Diencephalon (tissue), 1 donor: ENCODE data around the gene HTR3D. TPM values are rescaled to one million over a fixed set of nuclear protein-coding genes. Genes with fewer than 3 reads are reported as not detected.

Experiments
- small RNA-seq: library from RNA; depleted of rRNA; stranded (forward); fragments of <200 nt; gene quantifications from one replicate; pipeline ENCODE3, GENCODE V24; 2014
- total RNA-seq: library from RNA; depleted of rRNA; stranded (reverse); fragments of >200 nt; gene quantifications from one replicate; pipeline ENCODE4 v1.2.3, GENCODE V29; 2014

Gene HTR3D, protein sequence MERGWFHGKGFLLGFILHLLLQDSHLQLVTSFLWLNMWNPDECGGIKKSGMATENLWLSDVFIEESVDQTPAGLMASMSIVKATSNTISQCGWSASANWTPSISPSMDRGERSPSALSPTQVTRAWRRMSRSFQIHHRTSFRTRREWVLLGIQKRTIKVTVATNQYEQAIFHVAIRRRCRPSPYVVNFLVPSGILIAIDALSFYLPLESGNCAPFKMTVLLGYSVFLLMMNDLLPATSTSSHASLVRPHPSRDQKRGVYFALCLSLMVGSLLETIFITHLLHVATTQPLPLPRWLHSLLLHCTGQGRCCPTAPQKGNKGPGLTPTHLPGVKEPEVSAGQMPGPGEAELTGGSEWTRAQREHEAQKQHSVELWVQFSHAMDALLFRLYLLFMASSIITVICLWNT
- not detected for total RNA-seq

GRCh38 chr3:184031187-184031792 lies at the start of gene HTR3D:
HTR3D (plus strand) TSS chr3:184031742; CDS start chr3:184031742, 0 bp downstream.

DNA sequence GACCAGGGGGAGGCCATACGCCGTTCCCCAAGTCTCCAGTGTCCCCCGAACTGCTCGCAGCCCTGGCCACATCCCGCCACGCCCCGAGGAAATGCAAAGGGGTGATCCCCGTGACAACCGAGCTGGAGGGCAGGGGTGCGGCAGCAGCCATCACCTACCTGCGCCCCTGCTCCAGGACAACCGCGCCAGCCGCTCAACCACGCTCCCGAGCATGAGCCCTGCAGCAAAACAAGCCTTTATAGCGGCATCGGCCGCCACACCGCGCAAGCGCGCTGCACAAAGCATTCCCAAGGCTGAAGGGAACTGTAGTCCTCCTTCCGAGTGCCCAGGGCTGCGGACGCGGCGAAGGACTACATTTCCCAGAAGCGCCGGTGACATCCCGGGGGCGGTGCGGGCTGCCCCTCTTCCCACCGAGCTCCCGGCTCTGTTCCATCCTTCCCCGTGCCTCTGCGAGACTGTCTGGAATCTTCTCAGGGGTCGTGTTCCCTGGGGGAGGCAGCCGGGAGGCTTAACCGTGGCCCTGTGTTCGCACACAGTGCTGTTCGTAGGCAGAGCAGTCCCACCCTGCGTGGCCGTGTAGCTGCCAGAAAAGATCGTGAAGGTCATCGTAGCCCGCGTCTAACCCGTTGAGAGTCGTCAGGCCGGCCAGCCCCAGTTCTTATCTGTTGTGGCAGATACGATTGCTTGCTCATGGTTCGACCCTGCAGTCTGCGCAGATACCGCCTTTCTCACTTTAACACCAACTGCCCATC lies 13.7 kb upstream of the HTR3D start, which contains the start of gene ABCC5:
ABCC5 (minus strand) TSS at position 213 of the 752 bp plus-strand sequence. CDS start 3,492 bp downstream, outside the sequence.

GRCh38 chr3:184052767-184053166 lies 21.2 kb downstream of the HTR3D start, which contains the start of gene HTR3C:
HTR3C (plus strand) TSS chr3:184053047; CDS start chr3:184053081, 34 bp downstream.

Small RNAs within 50 kb of the gene (small RNA-seq; reads per million reads assigned to genes)
- gene RF00019 = not detected

Other genes with a start within 250 kb of the HTR3D start
- gene MAP6D1, start 206.2 kb upstream of the HTR3D start, total RNA-seq = 9.9 TPM
- 26.3 TPM for gene PARL, start 146.9 kb upstream of the HTR3D start, total RNA-seq
- 50.3 TPM for gene ABCC5, start 13.9 kb upstream of the HTR3D start, total RNA-seq
- gene HTR3C, start 21.3 kb downstream of the HTR3D start, total RNA-seq = not detected
- not detected for gene HTR3E, start 65.3 kb downstream of the HTR3D start, total RNA-seq
- 40.1 TPM for gene EIF2B5, start 103.6 kb downstream of the HTR3D start, total RNA-seq
- 39.4 TPM for gene DVL3, start 123.6 kb downstream of the HTR3D start, total RNA-seq
- gene AP2M1, start 143.1 kb downstream of the HTR3D start, total RNA-seq = 388 TPM
- gene ABCF3, start 154.5 kb downstream of the HTR3D start, total RNA-seq = 72.2 TPM
- 3.9 TPM for gene VWA5B2, start 197.8 kb downstream of the HTR3D start, total RNA-seq
- gene ALG3, start 217.2 kb downstream of the HTR3D start, total RNA-seq = 15.2 TPM
- gene EEF1AKMT4, start 217.9 kb downstream of the HTR3D start, total RNA-seq = 0.92 TPM
- 15.0 TPM for gene CAMK2N2, start 229.8 kb downstream of the HTR3D start, total RNA-seq
- gene ECE2, start 244.3 kb downstream of the HTR3D start, total RNA-seq = 18.7 TPM